Activated T-cell treated with anti-CD3 and anti-CD28 coated beads, Interleukin-2, amount 50 U/mL, for 4 hours (primary cell): Measurements from ENCODE around the gene ME2. TPM values are rescaled to one million over a fixed set of nuclear protein-coding genes. Genes with fewer than 3 reads are reported as not detected.
"Not testable (repeated sequence)": the region's sequence is repeated elsewhere in the genome, so short reads cannot be mapped to it uniquely, and the experiment has no call there.

Experiments
- ATAC-seq, 2 donors: fragments of 200-7000 bp; cut with Tn5 transposase; one replicate each; pipeline ENCODE4 v1.10.0; 2021
- DNase-seq: peaks from one replicate; pipeline ENCODE4 v3.0.0-alpha.2; 2020
- H3K27me3 Mint-ChIP-seq: one replicate; pipeline ENCODE4 v1.8.0; 2021; ENCODE audit warnings: low read depth, mixed read lengths
- H3K36me3 Mint-ChIP-seq: one replicate; pipeline ENCODE4 v1.8.0; 2022; ENCODE audit warnings: mixed read lengths; ENCODE audit not compliant: insufficient read depth
- H3K4me1 Mint-ChIP-seq: one replicate; pipeline ENCODE4 v1.8.0; 2021; ENCODE audit warnings: low read depth, mixed read lengths
- H3K4me3 Mint-ChIP-seq: one replicate; pipeline ENCODE4 v1.8.0; 2021; ENCODE audit warnings: mild to moderate bottlenecking, moderate library complexity, mixed read lengths
- H3K9me3 Mint-ChIP-seq: one replicate; pipeline ENCODE4 v1.8.0; 2021; ENCODE audit warnings: mixed read lengths
- total RNA-seq, 3 donors: library from RNA; stranded (reverse); gene quantifications; one replicate each; pipeline ENCODE4 v1.2.1, GENCODE V29; 2021

Gene ME2
- total RNA-seq, 3 donors from 2014 or later: 90.9 to 108 (median 108) TPM

- peaks cover 16% of the 10 kb centered on the region for H3K4me1 Mint-ChIP-seq
- peaks cover 7% of the 10 kb centered on the region for H3K36me3 Mint-ChIP-seq
- no peak for DNase-seq
Observed at GRCh38 chr18:50875966-50876536, 2.9 kb upstream of the ME2 start.

GRCh38 chr18:50877545-50878265, 1.2 kb upstream of the ME2 start:
- peak overlapping the region; percentile 94 for H3K4me3 Mint-ChIP-seq
- no peak for ATAC-seq
- H3K36me3 Mint-ChIP-seq: peaks cover 7% of the 10 kb centered on the region
- H3K4me1 Mint-ChIP-seq: peaks cover 18% of the 10 kb centered on the region
- H3K9me3 Mint-ChIP-seq: no peaks in the 10 kb centered on the region
- no peak for DNase-seq
- H3K27me3 Mint-ChIP-seq: no peaks in the 10 kb centered on the region

More at GRCh38 chr18:50875966-50876536, 2.9 kb upstream of the ME2 start:
- H3K4me3 Mint-ChIP-seq: no peak overlapping the region
- H3K27me3 Mint-ChIP-seq: no peaks in the 10 kb centered on the region
- ATAC-seq: no peak
- H3K9me3 Mint-ChIP-seq: no peaks in the 10 kb centered on the region

- peak overlapping the region; percentile 93 for H3K4me3 Mint-ChIP-seq
- H3K9me3 Mint-ChIP-seq: no peaks in the 10 kb centered on the region
- DNase-seq (peak; percentile 13), ATAC-seq (peak; percentile 12 to 16)
- peaks cover 30% of the 10 kb centered on the region for H3K4me1 Mint-ChIP-seq
- H3K36me3 Mint-ChIP-seq: peaks cover 9% of the 10 kb centered on the region
- no peaks in the 10 kb centered on the region for H3K27me3 Mint-ChIP-seq
Observed at GRCh38 chr18:50879302-50880118, 592 bp downstream of the ME2 start.

DNA sequence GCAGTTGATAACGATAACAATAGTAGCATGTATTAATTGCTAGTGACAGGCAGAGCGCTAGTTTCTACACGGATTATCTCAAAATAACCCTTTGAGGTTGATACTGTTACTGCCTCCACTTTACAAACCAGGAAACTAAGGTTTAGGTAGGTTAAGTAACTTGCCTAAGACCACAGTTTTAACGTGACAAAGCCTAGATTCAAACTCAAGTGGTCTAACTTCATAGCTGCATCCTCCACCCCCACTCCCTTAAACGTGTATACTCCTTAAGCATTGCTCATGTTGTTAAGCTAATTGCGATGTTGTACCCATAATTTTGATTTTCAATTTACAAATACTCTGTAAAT, 1.2 kb downstream of the ME2 start:
- DNase-seq (no peak), ATAC-seq (no peak)
- Mint-ChIP-seq H3K36me3 (peaks cover 9% of the 10 kb centered on the region), H3K4me1 (peaks cover 30% of the 10 kb centered on the region), H3K27me3 (no peaks in the 10 kb centered on the region), H3K4me3 (peak overlapping the region; percentile 93), H3K9me3 (no peaks in the 10 kb centered on the region)

DNA sequence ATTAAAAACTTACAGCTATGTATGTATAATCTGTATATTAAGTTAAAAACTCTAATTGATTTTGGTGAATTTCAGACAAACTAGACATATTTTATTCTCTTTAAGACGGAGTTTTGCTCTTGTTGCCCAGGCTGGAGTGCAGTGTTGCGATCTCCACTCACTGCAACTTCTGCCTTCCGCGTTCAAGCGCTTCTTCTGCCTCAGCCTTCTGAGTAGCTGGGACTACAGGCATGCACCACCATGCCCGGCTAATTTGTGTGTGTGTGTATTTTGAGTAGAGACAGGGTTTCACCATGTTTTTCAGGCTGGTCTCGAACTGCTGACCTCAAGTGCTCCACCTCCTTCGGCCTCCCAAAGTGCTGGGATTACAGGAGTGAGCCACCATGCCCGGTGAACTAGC, 2.0 kb downstream of the ME2 start:
- not testable (repeated sequence) for H3K4me3 Mint-ChIP-seq, H3K27me3 Mint-ChIP-seq, H3K9me3 Mint-ChIP-seq, ATAC-seq, H3K36me3 Mint-ChIP-seq, DNase-seq
- H3K4me1 Mint-ChIP-seq: peaks cover 30% of the 10 kb centered on the region

GRCh38 chr18:50886929-50887328, 8.0 kb downstream of the ME2 start:
- DNase-seq (no peak), ATAC-seq (peak in 1 of 2 donors; percentile 10)
- Mint-ChIP-seq H3K4me1 (peaks cover 26% of the 10 kb centered on the region), H3K36me3 (peaks cover 8% of the 10 kb centered on the region), H3K4me3 (no peak overlapping the region), H3K9me3 (no peaks in the 10 kb centered on the region), H3K27me3 (no peaks in the 10 kb centered on the region)

DNA sequence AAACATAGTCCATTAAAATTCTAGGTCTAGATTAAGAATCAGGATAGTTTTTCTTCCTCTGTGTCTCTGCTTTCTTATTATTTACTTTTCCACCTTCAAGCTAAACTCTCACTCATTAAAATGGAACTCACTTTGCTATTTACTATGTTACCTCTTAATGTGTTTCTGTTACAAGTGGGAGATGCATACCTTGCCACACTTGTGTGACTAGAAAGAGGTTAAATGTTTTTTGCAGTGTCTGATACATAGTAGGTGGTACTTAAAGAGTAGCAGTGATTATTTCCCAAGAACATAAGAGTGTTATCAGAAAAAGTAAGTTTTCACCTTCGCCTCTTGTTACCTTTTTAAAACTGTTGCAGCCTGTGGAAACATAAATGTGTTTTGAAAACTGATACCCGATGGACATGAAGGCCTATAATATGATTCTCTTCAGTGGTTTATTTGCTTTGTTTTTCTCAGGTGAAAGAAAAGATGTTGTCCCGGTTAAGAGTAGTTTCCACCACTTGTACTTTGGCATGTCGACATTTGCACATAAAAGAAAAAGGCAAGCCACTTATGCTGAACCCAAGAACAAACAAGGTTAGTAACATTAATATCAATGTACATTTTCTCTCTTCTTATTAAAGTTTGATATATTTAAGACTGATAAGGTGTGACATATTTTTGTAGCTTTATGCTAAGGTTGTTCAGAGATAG, 16.6 kb downstream of the ME2 start:
- no peak for DNase-seq
- ATAC-seq: no peak
- no peaks in the 10 kb centered on the region for H3K27me3 Mint-ChIP-seq
- peaks cover 19% of the 10 kb centered on the region for H3K4me1 Mint-ChIP-seq
- no peak overlapping the region for H3K4me3 Mint-ChIP-seq
- H3K36me3 Mint-ChIP-seq: peaks cover 32% of the 10 kb centered on the region
- no peaks in the 10 kb centered on the region for H3K9me3 Mint-ChIP-seq

DNA sequence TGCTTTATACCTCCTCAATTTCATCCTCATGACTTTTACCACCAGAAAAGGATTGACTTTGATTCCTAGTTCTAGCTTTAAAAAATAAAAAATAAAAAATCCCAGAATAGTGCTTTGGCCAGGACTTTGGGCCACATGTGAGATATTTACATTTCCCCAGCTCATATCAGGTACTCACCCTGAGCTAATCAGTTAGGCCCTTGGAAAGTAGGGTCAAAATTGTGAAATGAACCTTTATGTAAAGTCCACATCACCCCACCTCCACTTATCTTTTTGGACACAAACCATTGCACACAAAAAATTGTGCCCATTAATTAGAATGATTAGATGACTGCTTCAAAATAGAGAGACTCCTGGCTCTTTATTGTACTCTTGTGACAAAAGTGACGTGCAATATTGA, 17.2 kb downstream of the ME2 start:
- Mint-ChIP-seq H3K9me3 (no peaks in the 10 kb centered on the region), H3K36me3 (peaks cover 31% of the 10 kb centered on the region), H3K4me1 (peaks cover 25% of the 10 kb centered on the region), H3K4me3 (no peak overlapping the region), H3K27me3 (no peaks in the 10 kb centered on the region)
- DNase-seq (no peak), ATAC-seq (no peak)

DNA sequence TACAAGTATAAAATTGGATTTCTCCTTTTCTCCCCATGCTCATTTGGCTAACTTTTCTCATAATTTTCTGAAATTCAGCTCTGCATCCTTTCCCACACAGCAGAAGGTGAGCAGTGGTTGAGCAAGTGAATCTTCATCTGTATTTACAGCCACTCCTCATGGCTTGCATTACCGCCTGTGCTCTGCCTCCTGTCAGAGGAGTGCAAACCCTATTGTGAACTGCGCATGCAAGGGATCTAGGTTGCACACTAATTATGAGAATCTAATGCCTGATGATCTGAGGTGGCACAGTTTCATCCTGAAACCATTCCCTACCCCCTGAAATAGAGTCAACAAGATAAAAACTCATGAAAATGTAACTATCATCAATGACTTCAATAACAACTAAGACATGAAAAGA, 20.0 kb downstream of the ME2 start:
- ATAC-seq (no peak), DNase-seq (no peak)
- H3K4me1 Mint-ChIP-seq: peaks cover 30% of the 10 kb centered on the region
- peaks cover 38% of the 10 kb centered on the region for H3K36me3 Mint-ChIP-seq
- no peak overlapping the region for H3K4me3 Mint-ChIP-seq
- no peaks in the 10 kb centered on the region for H3K27me3 Mint-ChIP-seq
- no peaks in the 10 kb centered on the region for H3K9me3 Mint-ChIP-seq

- H3K27me3 Mint-ChIP-seq: no peaks in the 10 kb centered on the region
- no peak overlapping the region for H3K4me3 Mint-ChIP-seq
- H3K36me3 Mint-ChIP-seq: peaks cover 44% of the 10 kb centered on the region
- H3K4me1 Mint-ChIP-seq: peaks cover 31% of the 10 kb centered on the region
- DNase-seq: no peak
- ATAC-seq: no peak
- H3K9me3 Mint-ChIP-seq: peaks cover 5% of the 10 kb centered on the region
Observed at GRCh38 chr18:50902797-50903196, 23.9 kb downstream of the ME2 start.

DNA sequence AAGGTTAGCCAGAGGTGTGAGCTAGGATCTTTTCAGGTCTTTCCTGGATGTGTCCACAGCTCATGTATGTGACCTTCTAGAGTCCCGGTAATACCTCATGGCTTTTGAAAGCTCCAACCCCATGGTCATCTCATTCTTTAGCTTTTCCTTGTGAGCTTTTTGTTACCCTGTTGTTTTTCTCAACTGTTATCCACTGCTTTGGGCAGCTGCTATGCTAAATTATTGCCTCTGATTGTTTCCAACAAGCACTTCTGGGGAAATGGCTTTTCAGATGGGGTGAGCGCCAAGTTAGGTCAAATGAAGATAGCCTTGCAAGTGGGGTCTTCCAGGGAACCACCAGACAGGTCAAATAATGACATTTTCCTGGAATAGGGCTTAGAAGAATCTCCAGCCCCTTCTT, 27.9 kb downstream of the ME2 start:
- Mint-ChIP-seq H3K4me1 (peaks cover 16% of the 10 kb centered on the region), H3K27me3 (no peaks in the 10 kb centered on the region), H3K36me3 (peaks cover 56% of the 10 kb centered on the region), H3K9me3 (peaks cover 5% of the 10 kb centered on the region), H3K4me3 (no peak overlapping the region)
- DNase-seq (no peak), ATAC-seq (no peak)

GRCh38 chr18:50909261-50909660, 30.3 kb downstream of the ME2 start:
- H3K36me3 Mint-ChIP-seq: peaks cover 61% of the 10 kb centered on the region
- no peak overlapping the region for H3K4me3 Mint-ChIP-seq
- DNase-seq (no peak), ATAC-seq (no peak)
- H3K9me3 Mint-ChIP-seq: peaks cover 5% of the 10 kb centered on the region
- peaks cover 14% of the 10 kb centered on the region for H3K4me1 Mint-ChIP-seq
- no peaks in the 10 kb centered on the region for H3K27me3 Mint-ChIP-seq

GRCh38 chr18:50911006-50911405, 32.1 kb downstream of the ME2 start:
- ATAC-seq: no peak
- peaks cover 58% of the 10 kb centered on the region for H3K36me3 Mint-ChIP-seq

GRCh38 chr18:50917021-50917420, 38.1 kb downstream of the ME2 start:
- Mint-ChIP-seq H3K9me3 (no peaks in the 10 kb centered on the region), H3K36me3 (peaks cover 38% of the 10 kb centered on the region), H3K4me3 (no peak overlapping the region), H3K27me3 (no peaks in the 10 kb centered on the region), H3K4me1 (peaks cover 11% of the 10 kb centered on the region)
- no peak for DNase-seq
- no peak for ATAC-seq

More at GRCh38 chr18:50911006-50911405, 32.1 kb downstream of the ME2 start:
- Mint-ChIP-seq H3K27me3 (no peaks in the 10 kb centered on the region), H3K4me1 (peaks cover 22% of the 10 kb centered on the region), H3K9me3 (peaks cover 5% of the 10 kb centered on the region), H3K4me3 (no peak overlapping the region)
- DNase-seq: no peak
